Body of pancreas (tissue), 4 donors: ENCODE measurements around the gene CSRP1.
A peak's percentile ranks its signal among the peaks of the same experiment; 100 is the strongest.

Experiments
- POLR2A ChIP-seq, 3 donors: fragments of 450-650 bp; IDR thresholded peaks; one replicate each; pipeline ENCODE4 v1.6.1; 2016; ENCODE audit warnings: antibody characterized with exemption in 3 of 3, mild to moderate bottlenecking in 2 of 3
- TF ChIP-seq, protein P1 (sequence below), 7 experiments: fragments of 450-650 bp in 4 of 7; fragments of 200-600 bp in 3 of 7; sonication (generic) in 3 of 7; IDR thresholded peaks; one replicate each; pipeline ENCODE4 v1.5.1; 2016 to 2019; ENCODE audit warnings: antibody characterized with exemption in 7 of 7

DNA sequence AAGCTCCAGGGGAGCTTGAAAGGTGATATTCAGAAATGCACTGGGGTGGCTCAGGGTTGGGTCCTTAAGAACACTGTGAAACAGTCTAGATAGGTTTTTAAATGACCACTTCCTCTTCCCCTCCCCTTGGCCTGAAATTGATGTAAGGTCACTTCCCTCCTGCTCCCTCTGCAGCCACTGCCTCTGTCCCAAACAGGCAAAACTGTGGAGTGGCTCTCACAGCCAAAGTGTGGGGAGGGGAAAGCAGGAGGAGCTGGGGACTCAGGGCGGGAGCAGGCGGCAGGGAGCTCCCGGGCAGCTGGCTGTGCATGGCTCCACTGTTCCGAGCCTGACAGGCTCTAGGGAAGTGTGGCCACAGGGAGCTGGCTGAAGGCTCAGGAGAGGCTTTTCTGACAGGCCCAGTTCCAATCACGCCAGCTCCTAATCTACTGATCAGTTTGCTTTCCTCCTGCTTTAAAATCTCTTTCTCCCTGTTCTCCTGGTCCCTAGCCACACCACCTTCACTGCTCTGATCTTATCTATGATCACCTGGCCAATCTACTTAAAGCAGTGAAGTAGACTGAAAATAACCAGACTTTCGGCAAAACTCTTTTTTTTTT is 5.1 kb upstream of the CSRP1 start:
- peak in 1 of 3 donors; percentile 15 for TF ChIP-seq POLR2A (IDR thresholded peaks at IDR 0.05)
- TF ChIP-seq, protein P1, sequence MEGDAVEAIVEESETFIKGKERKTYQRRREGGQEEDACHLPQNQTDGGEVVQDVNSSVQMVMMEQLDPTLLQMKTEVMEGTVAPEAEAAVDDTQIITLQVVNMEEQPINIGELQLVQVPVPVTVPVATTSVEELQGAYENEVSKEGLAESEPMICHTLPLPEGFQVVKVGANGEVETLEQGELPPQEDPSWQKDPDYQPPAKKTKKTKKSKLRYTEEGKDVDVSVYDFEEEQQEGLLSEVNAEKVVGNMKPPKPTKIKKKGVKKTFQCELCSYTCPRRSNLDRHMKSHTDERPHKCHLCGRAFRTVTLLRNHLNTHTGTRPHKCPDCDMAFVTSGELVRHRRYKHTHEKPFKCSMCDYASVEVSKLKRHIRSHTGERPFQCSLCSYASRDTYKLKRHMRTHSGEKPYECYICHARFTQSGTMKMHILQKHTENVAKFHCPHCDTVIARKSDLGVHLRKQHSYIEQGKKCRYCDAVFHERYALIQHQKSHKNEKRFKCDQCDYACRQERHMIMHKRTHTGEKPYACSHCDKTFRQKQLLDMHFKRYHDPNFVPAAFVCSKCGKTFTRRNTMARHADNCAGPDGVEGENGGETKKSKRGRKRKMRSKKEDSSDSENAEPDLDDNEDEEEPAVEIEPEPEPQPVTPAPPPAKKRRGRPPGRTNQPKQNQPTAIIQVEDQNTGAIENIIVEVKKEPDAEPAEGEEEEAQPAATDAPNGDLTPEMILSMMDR (IDR thresholded peaks at IDR 0.05) = peak in 1 of 7 experiments; percentile 5
